ENCODE measurements around the gene RNF149.

DNA sequence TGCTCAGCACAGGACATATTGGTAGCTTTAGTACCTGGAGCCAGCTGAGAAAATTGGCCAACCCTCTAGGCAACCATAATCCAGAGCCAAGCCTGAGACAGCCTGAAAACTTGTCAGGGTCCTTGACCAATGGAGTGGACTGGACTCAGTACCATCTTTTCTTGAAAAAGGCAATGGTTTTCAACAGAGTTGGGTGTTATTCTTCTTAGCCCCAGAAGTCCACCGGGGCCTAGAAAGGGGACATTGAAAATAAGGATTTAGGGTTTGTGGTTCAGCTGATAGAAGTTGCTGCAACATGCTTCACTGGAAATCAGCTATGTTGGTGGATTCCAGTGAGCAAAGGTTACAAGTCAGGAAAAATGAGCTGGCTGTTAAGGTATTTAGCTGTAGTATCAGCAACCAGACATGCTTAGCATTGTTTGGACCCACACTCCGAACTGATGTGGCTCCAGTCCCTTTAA lies 77.9 kb downstream of the RNF149 start:
- TF ChIP-seq POLR2A (IDR thresholded peaks at IDR 0.05): no peak
- TF ChIP-seq, protein P1, sequence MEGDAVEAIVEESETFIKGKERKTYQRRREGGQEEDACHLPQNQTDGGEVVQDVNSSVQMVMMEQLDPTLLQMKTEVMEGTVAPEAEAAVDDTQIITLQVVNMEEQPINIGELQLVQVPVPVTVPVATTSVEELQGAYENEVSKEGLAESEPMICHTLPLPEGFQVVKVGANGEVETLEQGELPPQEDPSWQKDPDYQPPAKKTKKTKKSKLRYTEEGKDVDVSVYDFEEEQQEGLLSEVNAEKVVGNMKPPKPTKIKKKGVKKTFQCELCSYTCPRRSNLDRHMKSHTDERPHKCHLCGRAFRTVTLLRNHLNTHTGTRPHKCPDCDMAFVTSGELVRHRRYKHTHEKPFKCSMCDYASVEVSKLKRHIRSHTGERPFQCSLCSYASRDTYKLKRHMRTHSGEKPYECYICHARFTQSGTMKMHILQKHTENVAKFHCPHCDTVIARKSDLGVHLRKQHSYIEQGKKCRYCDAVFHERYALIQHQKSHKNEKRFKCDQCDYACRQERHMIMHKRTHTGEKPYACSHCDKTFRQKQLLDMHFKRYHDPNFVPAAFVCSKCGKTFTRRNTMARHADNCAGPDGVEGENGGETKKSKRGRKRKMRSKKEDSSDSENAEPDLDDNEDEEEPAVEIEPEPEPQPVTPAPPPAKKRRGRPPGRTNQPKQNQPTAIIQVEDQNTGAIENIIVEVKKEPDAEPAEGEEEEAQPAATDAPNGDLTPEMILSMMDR (IDR thresholded peaks at IDR 0.05): no peak

All from adrenal gland (tissue), 5 donors.